ENCODE measurements around the gene OSBPL9.
"Not testable (repeated sequence)": the region's sequence is repeated elsewhere in the genome, so short reads cannot be mapped to it uniquely, and the experiment has no call there.

OSBPL9 gene

DNA sequence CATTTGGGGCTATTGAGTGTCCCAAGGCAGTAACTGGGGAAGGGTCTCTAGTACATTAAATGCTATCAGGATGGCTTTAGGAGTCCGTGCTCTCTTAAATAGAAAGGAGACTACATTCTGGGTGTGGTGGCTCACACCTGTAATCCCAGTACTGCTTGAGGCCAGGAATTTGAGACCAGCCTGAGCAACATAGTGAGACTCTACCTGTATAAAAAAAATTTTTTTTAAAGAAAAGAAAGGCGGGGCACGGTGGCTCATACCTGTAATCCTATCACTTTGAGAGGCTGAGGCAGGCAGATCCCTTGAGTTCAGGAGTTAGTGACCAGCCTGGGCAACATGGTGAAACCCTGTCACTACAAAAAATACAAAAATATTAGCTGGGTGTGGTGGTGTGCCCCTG, 21.5 kb downstream of the OSBPL9 start:
- no peak for FAIRE-seq

DNA sequence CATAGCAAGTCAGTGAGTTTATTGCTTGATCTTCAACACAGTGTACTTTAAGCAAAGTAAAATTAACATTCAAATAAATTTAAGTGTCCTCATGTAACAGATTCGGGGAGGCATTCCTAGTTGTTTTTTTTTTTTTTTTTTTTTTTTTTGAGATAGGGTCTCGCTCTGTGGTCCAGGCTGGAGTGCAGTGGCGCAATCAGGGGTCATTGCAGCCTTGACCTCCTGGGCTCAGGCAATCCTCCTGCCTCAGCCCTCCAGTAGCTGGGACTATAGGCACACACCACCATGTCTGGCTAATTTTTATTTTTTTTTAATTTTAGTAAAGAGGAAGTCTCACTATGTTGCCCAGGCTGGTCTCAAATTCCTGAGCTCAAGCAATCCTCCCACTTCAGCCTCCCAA, 22.8 kb downstream of the OSBPL9 start:
- no peak for FAIRE-seq

DNA sequence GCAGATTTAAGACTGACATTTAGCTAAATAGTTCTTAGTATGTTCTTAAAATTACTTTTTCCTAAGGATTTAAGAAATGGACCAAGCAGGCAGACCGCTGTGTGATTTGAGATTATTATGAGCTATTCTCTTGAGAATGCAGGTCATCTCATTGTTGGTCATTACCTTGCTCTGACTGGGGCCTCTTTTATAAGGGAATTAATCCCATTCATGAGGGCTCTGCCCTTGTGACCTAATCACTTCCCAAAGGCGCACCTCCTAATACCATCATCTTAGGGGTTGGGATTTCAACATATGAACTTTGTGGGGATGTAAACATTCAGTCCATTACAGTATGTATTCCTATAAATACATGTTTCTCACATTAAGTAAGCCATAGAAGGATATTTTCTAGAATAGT, 24.2 kb downstream of the OSBPL9 start:
- no peak for FAIRE-seq

DNA sequence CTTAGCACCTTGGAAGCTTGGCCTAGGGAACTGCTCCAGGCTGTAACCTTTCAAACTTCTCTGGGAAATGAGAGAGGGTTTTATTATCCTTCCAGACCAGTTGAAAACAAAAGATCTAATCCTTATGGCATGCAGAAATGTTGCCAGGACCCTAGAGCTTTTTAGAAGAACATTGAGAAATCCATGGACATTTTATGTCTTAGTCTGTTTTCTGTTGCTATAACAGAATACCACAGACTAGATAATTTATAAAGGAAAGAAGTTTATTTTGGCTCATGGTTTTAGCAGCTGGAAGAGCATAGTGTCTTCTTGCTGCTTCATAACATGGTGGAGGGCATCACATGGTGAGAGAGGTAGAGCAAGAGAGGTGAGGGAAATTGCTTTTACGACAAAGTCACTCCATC, 25.8 kb downstream of the OSBPL9 start:
- no peak for FAIRE-seq

DNA sequence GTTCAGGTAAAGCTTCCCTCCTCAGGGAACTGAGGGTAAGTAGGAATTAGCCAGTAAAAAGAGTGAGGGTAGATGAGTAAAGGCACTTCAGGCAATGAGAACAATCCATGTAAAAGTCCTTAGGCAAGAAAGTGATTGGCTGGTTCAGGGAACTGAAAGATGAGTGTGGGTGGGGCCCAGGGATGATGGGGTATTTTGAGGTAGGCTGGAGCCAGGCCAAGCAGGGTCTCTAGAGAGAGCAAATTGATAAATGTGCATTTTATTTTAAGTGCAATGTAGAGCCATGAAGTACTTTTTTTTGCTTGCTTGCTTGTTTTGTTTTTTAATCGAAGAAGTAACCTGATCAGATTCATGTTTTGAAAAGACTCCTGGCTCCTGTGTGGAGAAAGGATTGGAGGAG, 26.5 kb downstream of the OSBPL9 start:
- no peak for FAIRE-seq

DNA sequence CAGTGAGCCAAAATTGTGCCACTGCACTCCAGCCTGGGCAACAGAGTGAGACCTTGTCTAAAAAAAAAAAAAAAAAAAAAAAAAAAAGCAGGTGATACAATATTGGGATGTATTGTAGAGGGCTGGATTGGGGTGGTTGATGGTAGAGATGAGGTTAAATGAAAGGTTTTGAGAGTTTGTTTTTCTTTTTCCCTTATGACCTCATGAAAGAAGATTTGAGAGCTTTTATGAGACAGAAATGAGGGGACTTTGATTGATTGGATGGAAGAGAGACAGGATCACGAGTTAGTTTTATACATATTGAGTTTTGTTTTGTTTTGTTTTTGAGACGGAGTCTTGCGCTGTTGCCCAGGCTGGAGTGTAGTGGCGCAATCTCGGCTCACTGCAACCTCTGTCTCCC, 27.1 kb downstream of the OSBPL9 start:
- FAIRE-seq = no peak

DNA sequence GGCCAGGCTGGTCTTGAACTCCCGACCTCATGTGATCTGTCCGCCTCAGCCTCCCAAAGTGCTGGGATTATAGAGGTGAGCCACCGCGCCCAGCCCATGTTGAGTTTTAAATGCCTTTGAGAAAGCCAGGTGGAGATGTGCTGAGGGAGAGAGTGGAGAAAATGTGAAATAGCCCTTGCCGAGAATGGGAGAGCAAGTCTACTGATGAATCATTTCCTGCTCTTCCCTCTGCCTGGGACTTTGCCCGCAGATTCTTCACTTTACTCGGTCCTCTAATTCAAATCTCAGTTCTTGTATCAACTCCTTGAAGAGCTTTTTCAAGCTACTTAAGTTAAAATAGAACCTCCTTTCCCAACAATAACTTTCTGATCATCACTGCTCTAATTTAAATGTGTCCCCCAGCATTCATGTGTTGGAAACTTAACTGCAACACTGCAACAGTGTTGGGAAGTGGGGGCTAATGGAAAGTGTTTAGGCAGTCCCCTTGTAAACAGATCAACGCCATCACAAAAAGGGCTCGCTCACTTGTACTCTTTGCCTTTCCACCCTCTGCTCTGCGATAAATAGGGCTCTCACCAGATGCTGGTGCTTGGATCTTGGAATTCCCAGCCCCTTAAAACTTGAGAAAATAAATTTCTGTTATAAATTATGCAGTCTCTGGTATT, 27.8 kb downstream of the OSBPL9 start:
- FAIRE-seq = no peak

DNA sequence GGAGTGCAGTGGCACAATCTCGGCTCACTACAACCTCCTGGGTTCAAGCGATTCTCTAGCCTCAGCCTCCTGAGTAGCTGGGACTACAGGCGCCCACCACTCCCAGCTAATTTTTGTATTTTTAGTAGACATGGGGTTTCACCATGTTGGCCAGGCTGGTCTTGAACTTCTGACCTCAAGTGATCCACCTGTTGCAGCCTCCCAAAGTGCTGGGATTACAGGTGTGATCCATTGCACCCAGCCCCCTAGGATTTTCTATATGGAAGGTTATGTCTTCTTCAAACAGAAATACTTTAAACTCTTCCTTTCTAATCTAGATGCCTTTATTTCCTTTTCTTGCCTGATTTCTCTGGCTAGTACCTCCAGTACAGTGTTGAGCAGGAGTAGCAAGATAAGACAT, 29.7 kb downstream of the OSBPL9 start:
- FAIRE-seq = not testable (repeated sequence)

- no peak for FAIRE-seq
Observed at GRCh38 chr1:51648180-51649109, 31.6 kb downstream of the OSBPL9 start.

- no peak for FAIRE-seq
Observed at GRCh38 chr1:51649593-51650091, 32.8 kb downstream of the OSBPL9 start.

- no peak for FAIRE-seq
Observed at GRCh38 chr1:51650198-51650597, 33.3 kb downstream of the OSBPL9 start.

- no peak for FAIRE-seq
Observed at GRCh38 chr1:51651552-51651942, 34.7 kb downstream of the OSBPL9 start.

DNA sequence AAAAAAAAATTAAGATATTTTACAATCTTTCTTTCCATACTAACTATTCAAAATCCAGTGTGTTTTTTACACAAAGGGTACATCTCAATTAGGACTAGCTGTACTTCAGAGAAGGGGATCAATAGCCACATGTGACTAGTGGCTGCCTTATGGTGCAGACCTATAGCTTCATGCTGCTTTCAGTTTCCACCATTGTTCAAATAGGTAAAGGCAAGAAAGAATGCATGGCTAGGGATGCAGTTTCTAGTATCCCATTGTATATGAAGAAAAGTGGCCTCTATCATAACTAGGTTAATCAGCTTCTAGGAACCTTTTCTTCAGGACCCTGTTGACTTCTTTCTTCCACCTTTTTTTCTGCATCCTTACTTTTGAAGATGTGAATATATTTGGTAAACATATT, 35.7 kb downstream of the OSBPL9 start:
- FAIRE-seq = no peak

DNA sequence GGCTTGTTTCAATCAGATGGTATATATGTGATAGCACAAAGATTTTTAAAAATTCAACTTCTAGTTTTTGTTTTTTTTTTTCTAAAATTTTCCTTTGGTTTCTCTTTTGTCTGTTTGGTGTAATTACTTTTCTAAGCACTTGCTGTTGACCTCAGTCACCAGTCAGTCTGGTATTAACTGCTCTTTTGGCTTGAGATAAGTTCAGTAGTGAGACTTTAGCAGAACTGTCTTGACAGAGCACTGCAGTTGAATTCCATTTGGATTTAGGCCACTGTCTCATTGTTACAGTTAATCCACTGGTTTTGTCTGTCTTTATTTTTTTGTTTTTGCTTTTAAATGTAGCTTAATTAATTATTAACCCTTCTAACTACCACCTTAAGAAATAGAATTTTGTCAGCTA, 36.2 kb downstream of the OSBPL9 start:
- FAIRE-seq = no peak

- no peak for FAIRE-seq
Observed at GRCh38 chr1:51654000-51654399, 37.1 kb downstream of the OSBPL9 start.

DNA sequence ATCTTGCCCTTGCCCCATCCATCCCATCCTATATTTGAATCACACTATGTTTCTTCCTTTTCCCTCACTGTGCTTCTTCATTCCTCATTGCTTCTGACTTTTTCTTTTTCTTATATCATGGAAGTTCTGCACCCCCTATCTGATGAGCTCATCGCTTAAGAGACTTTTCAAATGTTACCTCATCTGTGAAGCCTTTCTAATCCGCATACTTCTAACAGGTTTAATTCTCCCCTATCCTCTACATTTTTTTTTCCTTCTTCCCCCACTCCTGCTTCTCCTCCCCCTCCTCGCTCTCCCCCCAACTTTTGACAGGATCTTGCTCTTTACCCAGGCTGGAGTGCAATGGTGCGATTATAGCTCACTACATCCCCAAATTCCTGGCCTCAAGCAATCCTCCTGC, 39.5 kb downstream of the OSBPL9 start:
- FAIRE-seq = no peak

GRCh38 chr1:51660580-51660979, 43.7 kb downstream of the OSBPL9 start:
- FAIRE-seq = no peak

DNA sequence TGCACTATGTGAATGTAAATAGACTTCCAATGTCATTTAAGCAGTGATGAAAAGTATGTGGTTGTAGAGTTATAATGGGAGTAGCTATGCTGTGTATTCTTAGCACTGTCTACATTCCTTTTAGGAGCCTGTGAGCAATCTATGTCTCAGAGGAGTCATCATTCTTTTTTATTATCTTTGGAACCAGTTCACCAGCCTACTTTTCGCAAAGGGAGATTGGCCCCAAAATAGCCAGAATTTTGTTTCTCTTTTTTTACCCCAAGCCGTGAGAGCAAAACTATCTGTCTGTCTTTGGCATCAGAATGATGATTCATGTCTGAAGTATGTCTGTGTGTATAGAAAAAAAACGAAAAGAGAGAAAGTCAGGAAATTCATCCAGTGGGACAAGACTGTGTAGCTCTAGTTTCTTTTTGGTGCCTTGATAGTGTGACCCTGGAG, 44.2 kb downstream of the OSBPL9 start:
- FAIRE-seq = no peak

GRCh38 chr1:51663105-51663504, 46.2 kb downstream of the OSBPL9 start:
- FAIRE-seq = no peak

GRCh38 chr1:51663721-51664120, 46.8 kb downstream of the OSBPL9 start:
- no peak for FAIRE-seq

DNA sequence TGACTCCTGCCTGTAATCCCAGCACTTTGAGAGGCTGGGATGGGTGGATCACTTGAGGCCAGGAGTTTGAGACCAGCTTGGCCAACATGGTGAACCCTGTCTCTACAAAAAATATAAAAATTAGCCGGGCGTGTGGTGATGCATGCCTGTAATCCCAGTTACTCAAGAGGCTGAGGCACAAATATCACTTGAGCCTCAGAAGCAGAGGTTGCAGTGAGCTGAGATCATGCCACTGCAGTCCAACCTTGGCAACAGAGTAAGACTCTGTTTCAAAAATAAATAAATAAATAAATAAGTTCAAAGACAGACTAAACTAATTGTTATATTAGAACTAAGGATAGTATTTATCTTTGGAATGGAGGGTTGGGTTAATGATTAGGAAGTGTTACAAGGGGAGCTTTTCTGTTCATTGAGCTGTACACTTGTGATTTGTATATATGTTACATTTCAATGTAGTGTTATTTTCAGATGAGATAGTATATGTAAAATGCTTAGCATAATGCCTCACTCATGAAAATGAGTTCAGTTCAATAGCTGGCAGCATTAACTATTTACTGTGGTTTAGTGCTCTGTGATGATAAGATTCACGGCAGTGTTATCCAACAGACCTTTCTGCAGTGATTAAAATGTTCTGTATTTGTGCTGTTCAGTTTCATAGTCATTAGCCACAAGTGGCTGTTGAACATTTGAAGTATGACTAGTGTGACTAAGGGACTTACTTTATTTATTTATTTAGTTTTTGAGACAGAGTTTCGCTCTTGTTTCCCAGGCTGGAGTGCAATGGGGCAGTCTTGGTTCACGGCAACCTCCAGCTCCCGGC, 47.7 kb downstream of the OSBPL9 start:
- FAIRE-seq = no peak

GRCh38 chr1:51666478-51666877, 49.6 kb downstream of the OSBPL9 start:
- FAIRE-seq = no peak

GRCh38 chr1:51667561-51667960, 50.7 kb downstream of the OSBPL9 start:
- FAIRE-seq = no peak

Data from islet of Langerhans (tissue), 1 donor.